ENCODE results near the gene SHMT2.

SHMT2 gene

GRCh38 chr12:57227315-57228115, 2.0 kb upstream of the SHMT2 start:
- TF ChIP-seq, protein P1, sequence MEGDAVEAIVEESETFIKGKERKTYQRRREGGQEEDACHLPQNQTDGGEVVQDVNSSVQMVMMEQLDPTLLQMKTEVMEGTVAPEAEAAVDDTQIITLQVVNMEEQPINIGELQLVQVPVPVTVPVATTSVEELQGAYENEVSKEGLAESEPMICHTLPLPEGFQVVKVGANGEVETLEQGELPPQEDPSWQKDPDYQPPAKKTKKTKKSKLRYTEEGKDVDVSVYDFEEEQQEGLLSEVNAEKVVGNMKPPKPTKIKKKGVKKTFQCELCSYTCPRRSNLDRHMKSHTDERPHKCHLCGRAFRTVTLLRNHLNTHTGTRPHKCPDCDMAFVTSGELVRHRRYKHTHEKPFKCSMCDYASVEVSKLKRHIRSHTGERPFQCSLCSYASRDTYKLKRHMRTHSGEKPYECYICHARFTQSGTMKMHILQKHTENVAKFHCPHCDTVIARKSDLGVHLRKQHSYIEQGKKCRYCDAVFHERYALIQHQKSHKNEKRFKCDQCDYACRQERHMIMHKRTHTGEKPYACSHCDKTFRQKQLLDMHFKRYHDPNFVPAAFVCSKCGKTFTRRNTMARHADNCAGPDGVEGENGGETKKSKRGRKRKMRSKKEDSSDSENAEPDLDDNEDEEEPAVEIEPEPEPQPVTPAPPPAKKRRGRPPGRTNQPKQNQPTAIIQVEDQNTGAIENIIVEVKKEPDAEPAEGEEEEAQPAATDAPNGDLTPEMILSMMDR (IDR thresholded peaks at IDR 0.05), result no peak
- Histone ChIP-seq H3K79me2 (no peaks in the 10 kb centered on the region), H3K4me2 (ENCODE audit: low read length) (no peak overlapping the region), H3K27ac (no peak overlapping the region), H3K27me3 (ENCODE audit: control insufficient read depth, insufficient read depth, low read length) (peaks cover 9% of the 10 kb centered on the region), H3K4me1 (peaks cover 15% of the 10 kb centered on the region), H3K9ac (no peak overlapping the region), H3K4me3 (ENCODE audit: low read depth, low read length) (no peak overlapping the region), H3K9me3 (ENCODE audit: control insufficient read depth, low read length) (no peaks in the 10 kb centered on the region), H2AFZ (no peak overlapping the region), H3K36me3 (ENCODE audit: control insufficient read depth, insufficient read depth, low read length) (no peaks in the 10 kb centered on the region)

- H3K79me2 ChIP-seq, result no peaks in the 10 kb centered on the region
- no peaks in the 10 kb centered on the region for H3K9me3 ChIP-seq (ENCODE audit: control insufficient read depth, low read length)
- no peaks in the 10 kb centered on the region for H3K36me3 ChIP-seq (ENCODE audit: control insufficient read depth, insufficient read depth, low read length)
- TF ChIP-seq, protein P1 (IDR thresholded peaks at IDR 0.05), result no peak
- H3K4me1 ChIP-seq, result peaks cover 15% of the 10 kb centered on the region
- H2AFZ ChIP-seq, result peak overlapping the region; percentile 89
- no peak overlapping the region for H3K27ac ChIP-seq
- H3K4me2 ChIP-seq (ENCODE audit: low read length), result no peak overlapping the region
- H3K9ac ChIP-seq, result no peak overlapping the region
- H3K4me3 ChIP-seq (ENCODE audit: low read depth, low read length), result no peak overlapping the region
- H3K27me3 ChIP-seq (ENCODE audit: control insufficient read depth, insufficient read depth, low read length), result peaks cover 6% of the 10 kb centered on the region
Observed at GRCh38 chr12:57229046-57229633, 371 bp upstream of the SHMT2 start.

GRCh38 chr12:57230381-57231155, 1.1 kb downstream of the SHMT2 start:
- H3K9me3 ChIP-seq (ENCODE audit: control insufficient read depth, low read length), result no peaks in the 10 kb centered on the region
- no peaks in the 10 kb centered on the region for H3K79me2 ChIP-seq
- no peaks in the 10 kb centered on the region for H3K36me3 ChIP-seq (ENCODE audit: control insufficient read depth, insufficient read depth, low read length)
- H3K4me2 ChIP-seq (ENCODE audit: low read length), result peak overlapping the region; percentile 91
- TF ChIP-seq, protein P1 (IDR thresholded peaks at IDR 0.05), result no peak
- no peak overlapping the region for H3K4me3 ChIP-seq (ENCODE audit: low read depth, low read length)
- H3K27ac ChIP-seq, result no peak overlapping the region
- H3K27me3 ChIP-seq (ENCODE audit: control insufficient read depth, insufficient read depth, low read length), result peaks cover 3% of the 10 kb centered on the region
- H2AFZ ChIP-seq, result no peak overlapping the region
- H3K4me1 ChIP-seq, result peaks cover 15% of the 10 kb centered on the region
- H3K9ac ChIP-seq, result no peak overlapping the region

GRCh38 chr12:57231276-57232021, 1.9 kb downstream of the SHMT2 start:
- H3K27me3 ChIP-seq (ENCODE audit: control insufficient read depth, insufficient read depth, low read length), result peaks cover 3% of the 10 kb centered on the region
- H3K27ac ChIP-seq, result no peak overlapping the region
- H3K36me3 ChIP-seq (ENCODE audit: control insufficient read depth, insufficient read depth, low read length), result no peaks in the 10 kb centered on the region
- H3K4me2 ChIP-seq (ENCODE audit: low read length), result no peak overlapping the region
- no peak overlapping the region for H2AFZ ChIP-seq
- no peaks in the 10 kb centered on the region for H3K79me2 ChIP-seq
- H3K9ac ChIP-seq, result no peak overlapping the region
- no peak overlapping the region for H3K4me3 ChIP-seq (ENCODE audit: low read depth, low read length)
- H3K9me3 ChIP-seq (ENCODE audit: control insufficient read depth, low read length), result no peaks in the 10 kb centered on the region
- H3K4me1 ChIP-seq, result peaks cover 15% of the 10 kb centered on the region
- TF ChIP-seq, protein P1 (IDR thresholded peaks at IDR 0.05), result no peak

Measured in parathyroid adenoma (tissue), 2 donors.